BE2C (cell line): Measurements from ENCODE around the gene CXCR5.

Source experiments
- DNase-seq: peaks from one replicate; pipeline ENCODE4 v3.0.0-alpha.2; 2020
- H3K27me3 ChIP-seq: fragments of 250-450 bp; sonication (Bioruptor Pico); 2 replicates; pipeline ENCODE4 v1.5.1; 2020; ENCODE audit warnings: mild to moderate bottlenecking
- H3K36me3 ChIP-seq: fragments of 250-450 bp; sonication (Bioruptor Pico); 2 replicates; pipeline ENCODE4 v1.5.1; 2020; ENCODE audit warnings: mild to moderate bottlenecking
- H3K4me1 ChIP-seq: fragments of 250-450 bp; sonication (Bioruptor Pico); 2 replicates; pipeline ENCODE4 v1.5.1; 2020
- H3K4me3 ChIP-seq: 2 replicates; pipeline ENCODE4 v1.5.1; 2011; ENCODE audit warnings: low read depth, low read length
- H3K9me3 ChIP-seq: fragments of 250-450 bp; sonication (Bioruptor Pico); 2 replicates; pipeline ENCODE4 v1.5.1; 2020
- TF ChIP-seq, protein P1 (sequence below): IDR thresholded peaks from 2 replicates; pipeline ENCODE4 v1.5.1; 2012; ENCODE audit warnings: mild to moderate bottlenecking, low read depth, low read length

CXCR5 gene

DNA sequence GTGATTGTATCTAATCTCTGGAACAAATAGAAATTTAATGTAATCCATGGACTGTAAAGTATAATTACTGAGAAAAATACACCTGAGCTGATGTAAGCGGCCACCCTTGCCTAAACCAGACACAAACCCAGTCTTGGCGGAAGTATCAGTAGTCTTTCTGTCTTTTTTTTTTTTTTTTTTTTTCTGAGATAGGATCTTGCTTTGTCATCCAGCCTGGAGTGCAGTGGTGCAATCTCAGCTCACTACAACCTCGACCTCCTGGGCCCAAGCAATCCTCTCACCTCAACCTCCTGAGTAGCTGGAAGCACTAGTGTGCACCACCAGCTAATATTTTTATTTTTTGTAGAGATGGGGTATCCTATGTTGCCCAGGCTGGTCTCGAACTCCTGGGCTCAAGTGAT lies 5.5 kb upstream of the CXCR5 start:
- no peaks in the 10 kb centered on the region for H3K4me1 ChIP-seq
- H3K36me3 ChIP-seq = no peaks in the 10 kb centered on the region
- DNase-seq = no peak
- no peak overlapping the region for H3K4me3 ChIP-seq
- TF ChIP-seq, protein P1, sequence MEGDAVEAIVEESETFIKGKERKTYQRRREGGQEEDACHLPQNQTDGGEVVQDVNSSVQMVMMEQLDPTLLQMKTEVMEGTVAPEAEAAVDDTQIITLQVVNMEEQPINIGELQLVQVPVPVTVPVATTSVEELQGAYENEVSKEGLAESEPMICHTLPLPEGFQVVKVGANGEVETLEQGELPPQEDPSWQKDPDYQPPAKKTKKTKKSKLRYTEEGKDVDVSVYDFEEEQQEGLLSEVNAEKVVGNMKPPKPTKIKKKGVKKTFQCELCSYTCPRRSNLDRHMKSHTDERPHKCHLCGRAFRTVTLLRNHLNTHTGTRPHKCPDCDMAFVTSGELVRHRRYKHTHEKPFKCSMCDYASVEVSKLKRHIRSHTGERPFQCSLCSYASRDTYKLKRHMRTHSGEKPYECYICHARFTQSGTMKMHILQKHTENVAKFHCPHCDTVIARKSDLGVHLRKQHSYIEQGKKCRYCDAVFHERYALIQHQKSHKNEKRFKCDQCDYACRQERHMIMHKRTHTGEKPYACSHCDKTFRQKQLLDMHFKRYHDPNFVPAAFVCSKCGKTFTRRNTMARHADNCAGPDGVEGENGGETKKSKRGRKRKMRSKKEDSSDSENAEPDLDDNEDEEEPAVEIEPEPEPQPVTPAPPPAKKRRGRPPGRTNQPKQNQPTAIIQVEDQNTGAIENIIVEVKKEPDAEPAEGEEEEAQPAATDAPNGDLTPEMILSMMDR = no peak
- no peaks in the 10 kb centered on the region for H3K27me3 ChIP-seq
- H3K9me3 ChIP-seq = no peaks in the 10 kb centered on the region

DNA sequence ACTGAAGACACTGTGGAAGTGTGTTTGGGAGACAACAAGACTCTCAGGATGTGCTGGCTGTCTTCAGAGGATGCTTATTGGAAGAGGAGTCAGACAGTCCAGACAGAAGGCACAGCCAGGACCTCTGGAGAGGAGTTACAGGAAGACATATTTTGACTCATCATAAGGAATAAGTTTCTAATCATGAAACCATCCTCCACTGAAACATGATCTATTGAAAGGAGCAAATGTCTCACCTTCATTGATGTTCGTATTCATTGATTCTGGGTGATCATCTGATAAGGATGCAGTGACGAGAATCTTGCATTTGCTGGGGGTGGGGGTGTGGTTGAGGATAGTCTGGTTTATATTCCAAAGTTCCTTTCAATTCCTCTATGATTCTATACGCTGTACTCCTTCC lies 2.5 kb upstream of the CXCR5 start:
- Histone ChIP-seq H3K27me3 (no peaks in the 10 kb centered on the region), H3K36me3 (no peaks in the 10 kb centered on the region), H3K4me3 (no peak overlapping the region), H3K9me3 (no peaks in the 10 kb centered on the region), H3K4me1 (no peaks in the 10 kb centered on the region)
- no peak for DNase-seq
- TF ChIP-seq, protein P1 = no peak

DNA sequence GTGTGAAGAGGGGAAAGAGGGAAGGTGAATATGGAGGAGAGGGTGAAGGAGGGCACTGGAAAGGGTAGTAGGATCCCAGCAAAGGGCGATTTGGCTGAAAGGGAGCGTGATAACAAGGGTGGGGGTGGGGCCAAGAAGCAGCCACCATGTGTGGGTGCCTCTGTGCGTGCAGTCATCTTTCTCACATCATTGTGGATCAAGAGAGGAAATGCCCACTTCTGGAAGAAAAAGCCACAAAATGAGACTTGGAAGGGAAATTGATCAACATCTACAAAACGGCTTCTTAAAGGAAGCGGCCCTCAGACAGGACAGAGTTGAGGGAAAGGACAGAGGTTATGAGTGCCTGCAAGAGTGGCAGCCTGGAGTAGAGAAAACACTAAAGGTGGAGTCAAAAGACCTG lies 1.2 kb upstream of the CXCR5 start:
- TF ChIP-seq, protein P1 = no peak
- no peak for DNase-seq
- Histone ChIP-seq H3K4me1 (no peaks in the 10 kb centered on the region), H3K36me3 (no peaks in the 10 kb centered on the region), H3K27me3 (no peaks in the 10 kb centered on the region), H3K9me3 (no peaks in the 10 kb centered on the region), H3K4me3 (no peak overlapping the region)

DNA sequence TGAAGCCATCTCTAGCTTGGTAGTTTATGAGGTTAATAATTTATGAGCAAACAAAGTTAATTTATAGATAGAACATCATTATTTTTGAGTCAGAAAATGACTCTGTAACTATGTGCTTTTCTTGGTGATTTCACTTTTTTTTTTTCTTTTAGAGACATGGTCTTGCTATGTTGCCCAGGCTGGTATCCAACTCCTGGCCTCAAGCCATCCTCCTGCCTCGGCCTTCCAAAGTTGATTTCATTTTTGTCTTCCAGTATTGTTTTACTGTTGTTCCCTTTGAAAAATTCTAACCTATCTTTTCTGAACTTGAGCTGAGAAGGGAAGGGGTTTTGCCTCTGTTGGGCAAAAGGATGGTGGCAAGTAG lies 706 bp upstream of the CXCR5 start:
- no peak overlapping the region for H3K4me3 ChIP-seq
- DNase-seq = no peak
- H3K27me3 ChIP-seq = no peaks in the 10 kb centered on the region
- no peaks in the 10 kb centered on the region for H3K36me3 ChIP-seq
- no peaks in the 10 kb centered on the region for H3K4me1 ChIP-seq
- TF ChIP-seq, protein P1 = no peak
- no peaks in the 10 kb centered on the region for H3K9me3 ChIP-seq

DNA sequence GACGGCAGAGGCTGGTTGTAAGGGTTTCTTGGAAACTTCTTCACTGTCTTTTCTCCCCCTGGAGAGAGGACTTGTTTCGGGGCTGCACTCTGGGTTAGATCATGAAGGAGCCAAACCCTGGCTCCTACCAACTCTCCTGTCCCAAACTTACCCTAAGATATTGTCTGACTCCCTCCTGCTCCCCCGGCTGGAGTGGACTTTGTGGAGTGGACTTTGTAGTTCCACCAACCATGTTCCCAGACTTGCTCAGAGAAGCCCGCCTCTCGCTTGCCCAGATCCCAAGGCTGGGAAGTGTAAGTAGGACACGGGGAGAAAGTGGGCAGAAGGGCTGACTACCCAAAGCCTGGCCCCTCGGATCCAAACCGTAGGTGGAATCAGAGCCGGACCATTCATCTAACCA lies 1.2 kb downstream of the CXCR5 start:
- no peaks in the 10 kb centered on the region for H3K9me3 ChIP-seq
- H3K27me3 ChIP-seq = no peaks in the 10 kb centered on the region
- H3K4me3 ChIP-seq = no peak overlapping the region
- H3K4me1 ChIP-seq = no peaks in the 10 kb centered on the region
- no peaks in the 10 kb centered on the region for H3K36me3 ChIP-seq
- TF ChIP-seq, protein P1 = no peak
- DNase-seq = no peak

DNA sequence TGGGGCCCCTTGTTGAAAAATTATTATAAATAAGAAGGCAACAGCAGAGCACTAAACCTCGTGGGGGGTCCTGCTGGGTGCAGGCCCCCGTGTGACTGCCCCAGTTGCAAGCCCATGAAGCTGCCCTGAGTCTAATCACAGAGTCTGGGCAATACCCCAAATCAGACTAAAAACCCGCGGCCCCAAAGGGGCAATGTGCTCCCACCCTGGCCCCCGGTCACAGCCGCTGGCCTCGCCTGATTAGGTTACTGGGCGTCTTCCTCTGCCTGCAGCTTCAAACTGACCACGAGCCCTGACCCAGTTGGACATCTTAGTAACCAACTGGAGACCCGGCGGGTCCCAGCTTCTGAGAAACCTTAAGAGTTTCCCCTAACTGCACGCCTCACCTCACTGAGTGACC lies 1.6 kb downstream of the CXCR5 start:
- no peaks in the 10 kb centered on the region for H3K27me3 ChIP-seq
- H3K4me1 ChIP-seq = no peaks in the 10 kb centered on the region
- TF ChIP-seq, protein P1 = no peak
- H3K36me3 ChIP-seq = no peaks in the 10 kb centered on the region
- H3K4me3 ChIP-seq = no peak overlapping the region
- DNase-seq = no peak
- no peaks in the 10 kb centered on the region for H3K9me3 ChIP-seq
